Ovary (tissue), 9 donors: ENCODE data around the gene ZNF473. TPM values are rescaled to one million over a fixed set of nuclear protein-coding genes. Genes with fewer than 3 reads are reported as not detected.

ENCODE experiments used
- DNase-seq, 5 donors: peaks; one replicate each; pipeline ENCODE4 v3.0.0-alpha.2; 2019 to 2020
- H3K27ac ChIP-seq, 2 donors: fragments of 200-600 bp; one replicate each; pipeline versions ENCODE4 v1.5.1 to v1.8.0; 2019 to 2022
- H3K27me3 ChIP-seq: fragments of 200-600 bp; one replicate; pipeline ENCODE4 v1.8.0; 2022
- H3K36me3 ChIP-seq: fragments of 200-600 bp; sonication (generic); one replicate; pipeline ENCODE4 v1.5.1; 2019
- H3K4me1 ChIP-seq: one replicate; pipeline ENCODE4 v1.8.1; 2013; ENCODE audit warnings: mild to moderate bottlenecking, moderate library complexity; ENCODE audit not compliant: insufficient read depth
- H3K4me3 ChIP-seq: fragments of 200-600 bp; sonication (generic); one replicate; pipeline ENCODE4 v1.5.1; 2017
- H3K9me3 ChIP-seq, 2 donors: fragments of 200-600 bp in 1 of 2; sonication (generic) in 1 of 2; one replicate each; pipeline versions ENCODE4 v1.5.1 to v1.8.1; 2013 to 2019; ENCODE audit warnings: mild to moderate bottlenecking in 1 of 2, moderate library complexity in 1 of 2
- CTCF ChIP-seq, 3 donors: fragments of 450-650 bp in 2 of 3; fragments of 200-600 bp in 1 of 3; IDR thresholded peaks; one replicate each; pipeline versions ENCODE4 v1.5.1 to v1.8.0; 2016 to 2022; ENCODE audit warnings: antibody characterized with exemption in 3 of 3, mild to moderate bottlenecking in 1 of 3
- EP300 ChIP-seq: sonication (generic); formaldehyde crosslinking; IDR thresholded peaks from one replicate; pipeline ENCODE4 v1.6.1; 2017; ENCODE audit warnings: antibody characterized with exemption
- POLR2A ChIP-seq: fragments of 450-650 bp; IDR thresholded peaks from one replicate; pipeline ENCODE4 v1.6.1; 2017; ENCODE audit warnings: antibody characterized with exemption, mild to moderate bottlenecking, moderate library complexity
- WGBS, 3 donors: extraction: QIAGEN DNeasy Blood & Tissue Kit in 1 of 3; methylation state at CpG; one replicate each; pipeline versions ENCODE4 v1.1.5 to v1.1.7; 2013 to 2017; 5-methylcytosine and 5-hydroxymethylcytosine counted together
- intact Hi-C, 4 donors: fragments of 100-400 bp; cut with DNase I; formaldehyde crosslinking; loops; one replicate each; pipeline versions ENCODE4 v1.11.0 to v1.15.1; 2022 to 2023
- polyA plus RNA-seq, 2 donors: library from polyadenylated mRNA; stranded (reverse); fragments of 200-250 nt in 1 of 2; fragments of 350-450 nt in 1 of 2; fragmentation: Illumina TruSeq in 1 of 2; extraction: RNeasy Lipid Tissue Mini Kit (QIAGEN cat#74804) in 1 of 2; gene quantifications; one replicate each; pipeline ENCODE4 v1.2.3, GENCODE V29; 2013 to 2014
- total RNA-seq, 7 donors: library from RNA; depleted of rRNA in 2 of 7; stranded (reverse); fragments of >200 nt in 2 of 7; fragmentation: NEBNext Ultra II Directional in 3 of 7; extraction: Animal tissue kit (Norgen Biotek cat#: 25700) in 3 of 7; gene quantifications; one replicate each; pipeline versions ENCODE4 v1.1.0 to v1.2.4, GENCODE V29; 2016 to 2023
- donor health status: DM: no; HTN: no; CAD: no; lungs with moderate emphysema.
- donor health status: DM: no; HTN: no; CAD: no.
- donor health status: Bipolar disorder and iron deficiency.
- donor health status: DM: yes; HTN: yes; CAD: no.
- donor health status: DM: no; HTN: no; CAD: no.
- donor health status: DM: yes; HTN: yes; CAD: no.

The ZNF473 gene
- total and polyA plus RNA-seq, 9 donors: 2.1 to 12.1 (median 7.7) TPM

GRCh38 chr19:50022823-50023222 is 3.0 kb upstream of the ZNF473 start:
- whole genome bisulfite sequencing, 3 donors: 69 to 74% (median 72%) methylated on average over 7 of the region's 7 CpGs

GRCh38 chr19:50024719-50025021 is 1.1 kb upstream of the ZNF473 start:
- peak overlapping the region; percentile 99 for H3K4me3 ChIP-seq
- no peaks in the 10 kb centered on the region for H3K9me3 ChIP-seq
- WGBS, 3 donors: 0 to 2% (median 2%) methylated on average over 10 of the region's 10 CpGs
- intact Hi-C loops: no loop called here
- H3K27ac ChIP-seq: peak overlapping the region in 1 of 2 donors; percentile 74
- no peak for DNase-seq
- no peaks in the 10 kb centered on the region for H3K36me3 ChIP-seq
- TF ChIP-seq EP300 (no peak), CTCF (IDR thresholded peaks at IDR 0.05) (no peak), POLR2A (no peak)
- H3K27me3 ChIP-seq: no peaks in the 10 kb centered on the region
- H3K4me1 ChIP-seq: peaks cover 12% of the 10 kb centered on the region

More at GRCh38 chr19:50022823-50023222, 3.0 kb upstream of the ZNF473 start:
- Histone ChIP-seq H3K27ac (no peak overlapping the region), H3K9me3 (no peaks in the 10 kb centered on the region), H3K27me3 (no peaks in the 10 kb centered on the region), H3K4me3 (no peak overlapping the region), H3K36me3 (no peaks in the 10 kb centered on the region), H3K4me1 (peaks cover 12% of the 10 kb centered on the region)
- no peak for TF ChIP-seq POLR2A
- TF ChIP-seq CTCF (IDR thresholded peaks at IDR 0.05): no peak
- TF ChIP-seq EP300: no peak
- intact Hi-C loops: no loop called here
- no peak for DNase-seq

GRCh38 chr19:50025022-50025793 is 597 bp upstream of the ZNF473 start, which contains the start of gene VRK3:
Gene VRK3, minus strand, starts transcription at chr19:50025372. Its CDS starts 9,210 bp downstream, at chr19:50016162.
- peak within 1 kb of the TSS; percentile 99 for H3K4me3 ChIP-seq
- peaks cover 12% of the 10 kb centered on the region for H3K4me1 ChIP-seq
- peak; percentile 98 to 99 (median 99) for DNase-seq
- no peaks in the 10 kb centered on the region for H3K36me3 ChIP-seq
- peak; percentile 69 for TF ChIP-seq POLR2A
- peak; percentile 77 for TF ChIP-seq EP300
- TF ChIP-seq CTCF (IDR thresholded peaks at IDR 0.05): peak in 1 of 3 donors; percentile 21
- no peaks in the 10 kb centered on the region for H3K27me3 ChIP-seq
- intact Hi-C loops: no loop called here
- no peaks in the 10 kb centered on the region for H3K9me3 ChIP-seq
- H3K27ac ChIP-seq: peak within 1 kb of the TSS; percentile 3 to 85
- WGBS, 3 donors: 0 to 1% (median 1%) methylated on average over 42 to 59 of the region's 59 CpGs

GRCh38 chr19:50026550-50026906 is 723 bp downstream of the ZNF473 start:
- no peaks in the 10 kb centered on the region for H3K27me3 ChIP-seq
- H3K9me3 ChIP-seq: no peaks in the 10 kb centered on the region
- H3K4me1 ChIP-seq: peaks cover 12% of the 10 kb centered on the region
- 77 to 81% (median 80%) methylated on average over 7 of the region's 7 CpGs for WGBS, 3 donors
- no peaks in the 10 kb centered on the region for H3K36me3 ChIP-seq
- no peak overlapping the region for H3K27ac ChIP-seq
- peak in 2 of 5 donors; percentile 26 to 34 for DNase-seq
- TF ChIP-seq EP300: no peak
- TF ChIP-seq POLR2A: no peak
- TF ChIP-seq CTCF (IDR thresholded peaks at IDR 0.05): no peak
- H3K4me3 ChIP-seq: peak overlapping the region; percentile 71
- intact Hi-C loops: no loop called here
